Stimulated activated CD4-positive, alpha-beta T cell treated with anti-CD3 and anti-CD28 coated beads, Interleukin-2, amount 100 ng/mL, for 48 hours (primary cell): Measurements from ENCODE around the gene SNCG.
"Not testable (repeated sequence)": the region's sequence is repeated elsewhere in the genome, so short reads cannot be mapped to it uniquely, and the experiment has no call there.

Source experiments
- DNase-seq, 2 donors: peaks; one replicate each; pipeline ENCODE4 v3.0.0-alpha.2; 2020

The SNCG gene

DNA sequence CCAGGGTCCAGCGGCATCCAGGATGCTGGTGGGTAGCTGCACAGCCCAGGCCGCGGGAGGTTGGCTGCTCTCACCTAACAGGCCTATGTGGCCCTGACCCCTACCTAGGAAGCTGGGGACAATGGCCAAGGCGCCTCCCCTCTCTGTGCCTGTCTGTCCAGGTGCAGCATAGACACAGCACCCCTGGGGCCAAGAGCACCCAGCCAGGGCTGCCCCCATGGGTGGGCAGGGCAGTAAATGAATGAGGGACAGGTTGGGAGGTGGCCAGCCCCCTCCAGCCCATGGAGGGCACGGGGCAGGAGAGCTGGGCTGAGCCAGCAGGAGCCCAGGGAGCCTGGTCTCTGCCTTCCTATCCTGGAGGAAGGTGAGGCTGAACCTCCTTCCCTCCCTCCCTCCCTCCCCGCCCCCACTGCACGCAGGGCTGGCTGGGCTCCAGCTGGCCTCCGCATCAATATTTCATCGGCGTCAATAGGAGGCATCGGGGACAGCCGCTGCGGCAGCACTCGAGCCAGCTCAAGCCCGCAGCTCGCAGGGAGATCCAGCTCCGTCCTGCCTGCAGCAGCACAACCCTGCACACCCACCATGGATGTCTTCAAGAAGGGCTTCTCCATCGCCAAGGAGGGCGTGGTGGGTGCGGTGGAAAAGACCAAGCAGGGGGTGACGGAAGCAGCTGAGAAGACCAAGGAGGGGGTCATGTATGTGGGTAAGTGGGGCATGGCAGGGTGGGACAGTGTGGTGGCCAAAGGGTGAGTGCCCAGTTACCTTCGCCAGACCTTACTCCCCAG lies at the start of gene SNCG:
SNCG (plus strand) TSS at position 484 of the 785 bp plus-strand sequence; CDS start at position 583, 99 bp downstream.
- no peak for DNase-seq

DNA sequence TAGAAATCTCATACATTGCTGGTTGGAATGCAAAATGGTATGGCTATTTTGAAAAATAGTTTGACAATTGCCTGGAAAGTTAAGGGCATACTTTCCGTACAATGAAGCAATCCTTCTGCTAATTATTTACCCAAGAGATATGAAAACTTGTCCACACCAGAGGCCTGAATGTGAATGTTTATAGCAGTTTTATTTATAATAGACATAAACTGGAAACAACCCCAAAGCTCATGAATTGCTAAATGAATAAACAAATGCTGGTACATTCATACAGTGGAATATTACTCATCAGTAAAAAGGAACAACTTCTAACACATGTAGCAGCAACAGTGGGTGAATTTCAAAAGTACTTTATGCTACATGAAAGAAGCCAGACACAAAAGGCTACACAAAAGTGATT lies 43.7 kb upstream of the SNCG start:
- no peak for DNase-seq

DNA sequence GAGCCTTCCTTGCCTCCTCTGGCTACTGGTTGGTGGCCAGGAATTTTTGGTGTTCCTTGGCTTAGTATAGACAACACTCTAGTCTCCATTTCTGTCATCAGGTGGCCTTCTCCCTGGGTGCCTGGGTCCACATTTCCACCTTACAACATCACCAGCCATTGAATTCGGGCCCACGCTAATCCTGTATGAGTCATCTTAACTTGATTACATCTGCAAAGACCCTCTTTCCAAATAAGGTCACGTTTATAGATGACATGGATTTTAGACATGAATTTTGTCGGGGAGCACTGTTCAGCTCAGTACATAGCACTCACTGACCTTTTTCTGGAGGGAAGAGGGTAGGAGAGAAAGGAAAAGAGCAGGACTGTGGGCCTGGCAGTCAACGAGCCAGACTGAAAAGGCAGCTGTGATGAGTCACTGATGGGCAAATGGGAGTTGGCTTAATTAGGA lies 40.4 kb upstream of the SNCG start:
- DNase-seq: no peak

DNA sequence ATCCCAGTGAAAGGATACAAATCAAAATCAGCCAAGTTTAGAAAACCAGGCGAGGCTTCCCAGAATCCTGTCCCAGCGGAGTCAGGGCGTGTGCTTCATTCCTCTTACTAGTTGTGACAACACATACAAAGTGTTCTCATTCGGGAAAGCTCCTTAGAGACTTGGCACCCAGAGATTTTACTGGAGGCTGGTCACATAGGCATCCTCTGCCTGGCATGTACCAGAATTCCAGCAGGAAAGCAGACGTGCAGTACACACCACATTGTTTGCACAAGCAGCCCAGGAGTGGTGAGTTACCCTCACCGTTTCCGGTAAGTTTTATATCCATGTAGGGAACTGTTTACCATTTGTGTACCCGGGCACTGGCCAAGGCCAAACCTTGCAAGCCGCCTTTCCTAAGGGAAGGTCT lies 35.8 kb upstream of the SNCG start:
- no peak for DNase-seq

DNA sequence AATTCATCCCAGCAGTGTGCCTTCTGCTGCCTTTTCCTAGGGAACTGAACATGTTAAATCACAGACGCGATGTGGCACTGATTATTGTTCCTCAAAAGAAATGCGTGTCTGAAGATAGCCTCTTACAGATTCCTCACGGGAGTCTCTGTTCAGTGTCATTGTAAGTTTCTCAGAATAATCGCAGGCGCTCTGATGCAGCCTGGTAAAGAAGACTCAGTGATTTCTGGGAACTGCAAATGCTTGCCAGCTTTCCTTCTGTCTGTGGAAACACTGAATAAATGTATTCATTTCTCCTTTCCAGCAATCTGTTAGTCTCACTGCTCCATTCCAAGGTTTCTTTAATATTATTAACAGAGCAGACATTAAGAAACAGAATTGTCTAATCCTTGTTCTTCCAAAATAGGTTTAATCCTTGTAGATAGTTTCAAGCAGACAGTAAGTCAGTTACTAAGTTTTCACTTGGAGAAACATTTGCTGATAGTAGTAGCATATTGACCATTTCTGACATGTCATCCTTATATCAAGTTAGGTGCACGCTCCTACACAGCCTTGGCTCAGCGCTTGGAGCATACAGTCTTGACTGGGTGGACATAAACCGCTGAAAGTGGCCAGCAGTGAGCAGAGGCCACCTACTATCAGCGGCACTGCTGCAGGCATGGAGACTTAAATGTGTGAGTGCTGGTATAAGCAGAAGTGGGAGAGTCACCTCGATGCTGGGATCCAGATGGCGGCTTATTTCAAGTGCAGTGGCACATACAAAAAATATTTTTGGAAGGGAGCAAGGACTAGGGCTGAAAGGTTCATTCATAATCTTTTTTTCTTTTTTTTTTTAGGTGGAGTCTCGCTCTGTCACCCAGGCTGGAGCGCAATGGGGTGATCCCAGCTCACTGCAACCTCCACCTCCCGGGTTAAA lies 28.7 kb upstream of the SNCG start:
- DNase-seq: no peak

DNA sequence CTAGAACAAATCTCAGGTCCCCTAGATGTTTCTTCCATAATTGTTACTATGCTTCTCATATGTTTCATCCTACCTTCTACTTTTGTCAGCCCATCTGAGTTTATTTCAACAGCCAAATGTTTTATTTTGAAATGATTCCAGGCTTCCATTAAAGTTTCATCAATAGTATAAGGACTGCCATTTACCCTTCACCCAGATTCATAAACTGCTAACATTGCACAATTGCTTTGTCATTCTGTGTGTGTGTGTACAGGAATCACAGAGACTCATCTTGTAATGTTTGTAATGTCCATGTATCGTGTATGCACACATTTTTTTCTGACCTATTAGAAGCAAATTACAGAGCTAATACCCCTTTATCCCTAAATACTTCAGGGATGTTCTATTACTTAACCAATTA lies 26.5 kb upstream of the SNCG start:
- DNase-seq: no peak

DNA sequence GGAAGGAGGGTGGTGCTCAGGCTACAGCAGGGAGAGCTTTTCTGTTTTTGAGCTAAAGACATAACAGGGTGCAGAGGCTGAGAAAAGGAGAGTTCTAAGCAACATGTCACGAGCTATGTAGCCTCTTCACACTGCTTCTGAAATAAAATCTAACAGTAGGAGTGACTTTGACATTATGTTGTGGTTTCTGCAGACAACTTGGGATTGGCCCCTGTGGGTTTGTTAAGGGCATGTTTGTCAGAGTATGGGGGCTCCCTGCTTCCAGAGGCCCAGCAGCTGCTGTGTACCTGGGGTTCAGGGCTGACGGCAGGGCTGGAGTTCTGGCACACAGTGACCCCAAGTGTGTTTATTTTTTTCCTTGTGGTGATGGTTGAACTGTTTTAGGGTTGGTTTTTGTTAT lies 25.7 kb upstream of the SNCG start:
- DNase-seq: no peak

DNA sequence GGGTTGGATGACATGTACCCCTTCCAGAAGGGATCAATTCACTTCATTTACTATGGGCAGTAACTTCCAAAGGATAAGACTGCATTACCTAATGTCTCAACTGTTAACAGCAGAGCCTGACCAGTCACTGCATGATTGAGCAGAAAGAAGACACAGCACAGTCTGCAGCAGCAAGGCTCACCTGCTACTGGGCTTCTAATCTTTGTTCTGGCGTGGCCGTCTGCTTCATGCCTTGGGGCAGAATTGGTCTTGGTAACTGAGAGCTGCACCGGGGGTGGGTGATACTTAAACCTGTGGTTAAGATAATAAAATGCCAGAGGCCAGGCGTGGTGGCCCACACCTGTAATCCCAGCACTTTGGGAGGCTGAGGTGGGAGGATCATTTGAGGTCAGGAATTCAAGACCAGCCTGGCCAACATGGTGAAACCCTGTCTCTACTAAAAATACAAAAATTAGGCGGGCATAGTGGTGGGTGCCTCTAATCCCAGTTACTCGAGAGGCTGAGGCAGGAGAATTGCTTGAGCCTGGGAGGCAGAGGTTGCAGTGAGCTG lies 24.2 kb upstream of the SNCG start:
- DNase-seq: not testable (repeated sequence)

DNA sequence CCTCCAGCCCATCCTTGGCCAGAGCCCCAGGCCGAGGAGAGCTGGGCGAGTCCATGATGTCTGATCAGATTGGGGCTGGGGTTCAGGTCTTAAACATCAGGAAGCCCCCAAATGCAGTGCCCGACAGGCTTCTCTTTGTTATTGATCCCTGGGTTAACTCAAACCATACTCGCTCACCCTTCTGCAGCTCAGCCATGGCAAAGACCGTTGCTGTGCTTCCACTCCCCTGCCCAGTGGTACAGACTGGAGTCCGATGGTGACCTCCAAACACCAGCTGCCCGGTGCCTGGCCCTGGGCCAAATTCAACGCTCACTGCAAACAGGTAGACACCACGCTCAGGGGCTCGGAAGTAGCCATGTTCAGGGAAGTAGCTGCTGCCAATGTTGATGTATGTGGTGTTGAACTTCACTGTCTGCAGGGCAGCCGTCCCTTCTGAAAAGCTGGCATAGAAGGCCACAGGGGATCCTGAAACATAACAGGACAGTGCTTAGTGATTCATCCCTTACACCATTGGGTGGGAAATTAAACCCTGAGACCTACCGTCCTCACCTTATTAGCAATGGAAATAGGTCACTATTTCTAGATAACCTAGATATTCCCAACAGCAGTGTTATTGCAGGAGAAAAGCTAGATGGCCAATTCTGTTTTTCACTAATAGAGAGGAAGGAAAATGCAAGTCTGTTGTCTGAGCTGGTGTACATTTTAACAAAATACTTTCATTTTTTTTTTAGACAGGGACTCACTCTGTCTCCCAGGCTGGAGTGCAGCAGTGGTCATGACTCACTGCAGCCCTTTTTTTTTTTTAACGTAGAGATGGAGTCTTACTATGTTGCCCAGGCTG lies 21.5 kb upstream of the SNCG start:
- no peak for DNase-seq

DNA sequence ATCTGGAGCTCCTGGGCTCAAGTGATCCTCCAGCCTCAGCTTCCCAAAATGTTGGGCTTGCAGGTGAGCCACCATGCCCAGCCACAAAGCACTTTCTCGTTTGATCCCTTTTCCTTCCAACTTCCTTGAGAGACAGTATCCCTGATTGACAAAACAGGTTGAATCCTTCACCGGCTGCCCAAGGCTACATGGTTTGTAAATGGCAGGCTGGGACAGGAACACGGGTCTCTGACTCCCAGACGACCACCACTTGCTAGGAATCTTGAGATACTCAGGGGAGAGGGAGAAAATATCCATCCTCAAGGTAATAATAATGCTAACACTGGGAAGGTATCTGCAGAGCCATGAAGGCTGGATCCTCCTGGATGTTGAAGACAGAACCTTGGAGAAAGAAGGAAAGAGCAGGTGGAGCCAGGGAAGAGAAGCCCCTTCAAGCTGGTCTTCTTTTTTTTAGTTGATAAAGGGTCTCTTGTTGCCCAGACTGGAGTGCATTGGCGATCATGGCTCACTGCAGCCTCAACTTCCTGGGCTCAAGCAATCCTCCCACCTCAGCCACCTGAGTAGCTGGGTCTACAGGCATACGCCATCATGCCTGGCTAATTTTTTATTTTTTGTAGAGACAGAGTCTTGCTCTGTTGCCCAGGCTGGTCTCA lies 20.8 kb upstream of the SNCG start:
- DNase-seq: no peak

DNA sequence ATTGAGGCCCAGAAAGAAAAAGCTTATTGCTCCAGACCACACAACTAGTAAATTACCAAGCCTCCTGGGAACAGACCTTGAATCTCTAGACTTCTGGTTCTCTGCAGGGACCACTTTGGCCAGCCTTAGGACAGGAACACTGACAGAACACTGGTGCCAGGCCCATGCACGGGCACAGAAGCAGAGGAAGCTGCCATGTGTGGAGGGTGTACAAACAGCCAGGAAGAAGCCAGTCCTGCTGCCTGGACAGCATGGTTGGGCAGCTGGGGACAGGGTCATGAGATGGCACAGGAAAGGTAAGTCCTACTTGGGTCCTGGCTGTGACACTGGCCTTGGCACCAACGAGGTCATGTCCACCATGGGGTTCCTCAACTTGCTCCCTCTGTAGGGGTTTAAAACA lies 20.1 kb upstream of the SNCG start:
- DNase-seq: no peak

DNA sequence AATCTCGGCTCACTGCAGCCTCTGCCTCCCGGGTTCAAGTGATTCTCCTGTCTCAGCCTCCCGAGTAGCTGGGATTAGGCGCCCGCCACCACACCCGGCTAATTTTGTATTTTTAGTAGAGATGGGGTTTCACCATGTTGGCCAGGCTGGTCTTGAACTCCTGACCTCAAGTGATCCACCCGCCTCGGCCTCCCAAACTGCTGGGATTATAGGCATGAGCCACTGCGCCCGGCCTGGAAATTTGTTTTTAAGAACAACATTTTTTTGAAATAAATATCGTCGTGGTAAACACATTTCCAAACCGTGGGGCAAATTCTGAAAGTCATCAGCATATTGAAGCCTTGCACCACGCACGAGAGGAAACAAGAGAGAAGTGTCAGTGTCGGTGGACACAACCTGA lies 18.3 kb upstream of the SNCG start:
- not testable (repeated sequence) for DNase-seq

DNA sequence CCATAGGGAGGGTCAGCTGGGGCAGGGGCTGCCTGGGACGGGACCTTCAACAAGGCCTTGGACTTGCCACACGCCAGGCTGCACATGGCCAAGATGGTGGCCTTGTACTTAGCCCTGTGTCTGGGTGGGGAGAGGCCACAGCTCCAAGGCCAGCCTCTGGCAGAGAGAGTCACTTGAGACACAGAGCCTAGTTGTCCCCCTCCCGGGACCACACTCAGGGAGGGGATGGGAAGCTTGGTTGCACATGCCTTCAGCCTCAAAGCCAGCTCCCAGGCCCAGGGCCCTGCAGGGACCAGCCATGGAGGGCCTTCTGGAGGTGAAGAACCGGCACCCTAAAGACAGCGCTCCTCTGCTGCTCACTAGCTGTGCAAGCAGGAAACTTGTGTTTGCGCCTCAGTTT lies 17.7 kb upstream of the SNCG start:
- no peak for DNase-seq

DNA sequence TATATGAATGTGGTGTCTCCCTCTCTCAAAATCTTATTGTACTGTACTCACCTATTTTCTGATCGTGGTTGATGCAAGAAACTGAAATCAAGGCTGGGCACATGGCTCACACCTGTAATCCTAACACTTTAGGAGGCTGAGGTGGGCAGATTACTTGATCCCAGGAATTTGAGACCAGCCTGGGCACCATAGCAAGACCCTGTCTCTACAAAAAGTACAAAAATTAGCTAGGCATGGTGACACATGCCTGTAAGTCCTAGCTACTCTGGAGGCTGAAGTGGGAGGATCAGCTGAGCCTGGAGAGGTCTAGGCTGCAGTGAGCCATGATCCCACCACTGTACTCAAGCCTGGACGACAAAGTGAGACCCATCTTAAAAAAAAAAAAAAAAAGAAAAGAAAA lies 17.0 kb upstream of the SNCG start:
- DNase-seq: no peak

DNA sequence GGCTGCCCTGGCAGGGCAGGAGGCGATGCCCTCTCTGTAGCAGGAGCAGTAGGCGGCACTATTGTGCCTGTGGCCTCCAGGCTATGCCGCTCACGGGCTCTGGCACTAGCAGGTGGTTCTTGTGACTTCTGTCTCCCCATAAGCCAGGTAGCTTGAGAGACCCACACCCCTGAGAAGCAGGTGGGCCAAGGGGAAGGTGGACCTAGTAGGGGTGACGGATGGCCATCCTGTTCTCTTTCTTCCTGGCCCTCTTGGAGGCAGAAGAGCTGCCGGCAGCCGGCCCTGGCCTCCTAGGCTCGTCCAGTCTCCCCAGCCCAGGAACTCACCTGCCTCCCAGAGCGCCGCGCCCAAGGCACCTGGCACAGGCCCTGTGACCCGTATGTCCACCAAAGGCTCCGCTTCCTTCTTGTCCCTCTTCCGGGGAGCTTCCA lies 16.4 kb upstream of the SNCG start:
- no peak for DNase-seq

DNA sequence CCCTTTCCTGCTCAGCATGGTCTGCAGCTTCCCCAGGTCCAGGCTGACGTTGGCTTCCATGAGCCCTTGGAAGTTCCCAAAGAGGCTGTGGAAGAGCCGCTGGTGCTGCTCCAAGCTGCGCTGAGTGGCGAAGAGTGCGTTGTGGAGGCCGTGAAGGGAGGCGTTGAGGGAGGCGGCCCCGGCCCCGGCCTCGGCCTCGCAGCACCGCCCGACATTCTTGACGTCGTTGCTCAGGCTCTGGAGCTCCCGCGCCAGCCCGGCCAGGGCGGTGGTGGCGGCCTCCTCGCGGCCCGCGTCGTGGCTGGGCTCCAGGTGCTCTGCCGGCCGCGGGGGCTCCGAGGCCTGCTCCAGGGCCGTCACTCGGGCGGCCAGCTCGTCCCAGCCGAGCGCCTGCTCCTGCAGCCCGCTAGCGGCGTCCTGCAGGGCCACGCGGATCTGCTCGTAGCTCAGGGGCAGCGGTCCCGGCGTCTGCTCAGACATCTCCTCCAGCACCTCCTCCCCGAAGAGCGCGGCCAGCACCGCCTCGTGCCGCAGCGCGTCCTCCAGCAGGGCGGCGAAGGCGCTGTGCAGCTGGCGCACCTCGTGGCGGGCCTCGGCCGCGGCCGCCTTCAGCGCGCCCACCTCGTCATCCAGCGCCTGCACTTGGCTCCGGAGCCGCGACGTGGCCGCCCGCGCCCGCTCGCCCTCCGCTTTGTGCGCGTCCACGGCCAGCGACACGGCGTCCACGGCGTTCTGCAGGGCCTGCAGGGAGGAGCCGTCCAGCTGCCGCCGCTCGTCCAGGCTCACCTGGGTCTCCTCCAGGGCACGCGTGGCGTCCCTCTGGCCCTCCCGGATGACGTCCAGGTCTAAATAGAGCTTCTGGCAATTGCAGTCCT lies 15.7 kb upstream of the SNCG start:
- DNase-seq: no peak

DNA sequence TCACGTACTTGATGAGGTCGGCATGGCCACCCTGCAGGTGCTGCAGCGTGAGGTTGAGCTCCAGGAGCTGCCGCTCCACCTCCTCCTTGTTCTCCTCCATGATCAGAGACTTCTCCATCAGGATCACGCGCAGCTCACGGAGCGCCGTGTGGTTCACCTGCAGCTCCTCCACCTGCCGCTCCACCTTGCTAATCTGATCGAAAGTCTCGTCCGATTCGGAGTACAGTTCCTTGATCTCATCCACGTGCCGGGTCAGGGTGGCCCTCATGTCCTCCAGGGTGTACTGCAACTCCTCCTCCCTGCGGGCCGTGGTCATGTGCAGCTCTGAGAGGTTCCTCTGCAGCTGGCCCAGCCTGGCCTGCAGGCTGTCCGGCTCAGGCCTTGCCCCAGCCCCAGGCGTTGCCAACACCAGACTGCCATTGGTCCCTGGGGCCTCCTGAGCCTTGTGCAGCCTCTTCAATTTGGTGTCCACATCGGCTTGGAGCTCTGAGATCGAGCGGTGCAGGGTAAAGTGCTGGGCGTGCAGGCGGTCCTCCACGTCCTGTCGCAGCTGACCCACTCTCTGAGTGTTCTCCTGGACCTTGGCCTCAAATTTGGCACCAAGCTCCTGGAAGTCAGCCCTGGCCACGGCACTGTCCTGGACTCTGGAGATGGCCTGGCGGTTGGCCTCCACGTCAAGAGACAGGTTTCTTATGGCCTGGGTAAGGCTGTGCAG lies 14.9 kb upstream of the SNCG start:
- DNase-seq: no peak

DNA sequence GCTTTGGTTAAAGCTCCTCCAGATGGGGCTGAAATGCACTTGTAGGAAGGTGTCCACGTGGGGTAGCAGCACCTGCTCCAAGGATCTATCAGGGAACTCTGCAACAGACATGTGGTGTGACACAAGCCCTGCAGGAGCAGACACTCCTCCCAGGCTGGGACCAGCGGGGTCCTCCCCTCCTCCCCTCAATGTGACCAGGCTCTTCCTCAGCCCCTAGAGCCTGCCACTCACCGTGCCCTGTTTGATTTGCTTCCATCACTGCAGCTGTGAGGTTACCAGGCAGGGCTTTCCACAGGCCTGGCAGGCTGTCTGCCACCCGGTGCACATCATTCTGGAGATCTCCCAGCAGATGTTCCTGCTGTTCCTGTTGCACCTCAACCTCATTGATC lies 14.4 kb upstream of the SNCG start:
- no peak for DNase-seq

DNA sequence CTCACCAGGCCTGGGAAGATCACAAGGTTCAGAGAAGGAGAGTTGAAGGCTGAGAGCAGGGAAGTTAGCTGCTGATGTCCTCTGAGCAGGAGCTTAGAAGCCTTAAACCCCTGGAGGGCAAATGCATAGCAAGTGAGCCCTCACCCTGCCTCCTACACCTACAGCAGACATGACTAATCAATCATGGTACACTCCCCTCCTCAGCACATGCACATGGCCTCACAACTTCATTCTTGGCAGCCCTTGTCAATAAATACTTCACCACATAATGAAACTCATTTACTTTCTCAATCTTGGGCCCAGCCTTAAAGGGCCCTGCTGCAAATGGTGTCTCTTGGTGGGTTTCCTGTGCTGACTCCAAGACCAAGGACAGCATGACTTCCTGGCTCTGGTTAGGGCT lies 13.9 kb upstream of the SNCG start:
- no peak for DNase-seq

DNA sequence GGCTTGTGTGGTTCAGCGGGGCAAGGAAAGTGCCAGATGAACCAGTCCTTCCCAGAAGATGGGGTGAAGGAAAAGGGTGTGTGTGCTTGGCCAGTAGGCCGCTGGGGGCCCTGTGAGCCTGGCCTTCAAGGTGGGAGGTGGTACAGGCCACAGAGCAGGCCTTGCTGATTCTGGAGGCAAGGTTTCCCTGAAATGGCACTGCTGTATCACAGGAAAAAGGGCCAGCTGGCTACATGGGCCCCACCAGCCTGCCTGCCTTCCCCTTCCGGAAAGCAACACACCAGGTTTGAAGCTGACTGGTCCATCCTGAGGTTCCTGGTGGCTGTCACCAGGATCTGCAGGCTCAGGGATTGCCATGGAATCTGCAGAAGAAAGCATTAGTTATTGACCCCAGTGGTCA lies 13.5 kb upstream of the SNCG start:
- no peak for DNase-seq
